ENCODE results near the gene DPF3. TPM values are rescaled to one million over a fixed set of nuclear protein-coding genes. Genes with fewer than 3 reads are reported as not detected.

The DPF3 gene
- total RNA-seq, 2 donors from 2014 or later = 0.78 to 4.0 TPM

GRCh38 chr14:72836085-72836484, 57.8 kb downstream of the DPF3 start:
- 70 to 77% methylated on average over 3 to 4 of the region's 4 CpGs for WGBS, 2 donors
- Histone ChIP-seq H3K27me3 (no peaks in the 10 kb centered on the region), H3K9me3 (no peaks in the 10 kb centered on the region), H3K36me3 (replicated peaks in 1 of 2; ENCODE audit: insufficient read depth in 1 of 2, low read depth in 2 of 2) (no peaks in the 10 kb centered on the region), H3K4me1 (peaks cover 4% of the 10 kb centered on the region), H3K27ac (no peak overlapping the region), H3K4me3 (no peak overlapping the region)
- DNase-seq (no peak), ATAC-seq (no peak)
- intact Hi-C loops (cut with DNase I) = no loop called here
- TF ChIP-seq, protein P1, sequence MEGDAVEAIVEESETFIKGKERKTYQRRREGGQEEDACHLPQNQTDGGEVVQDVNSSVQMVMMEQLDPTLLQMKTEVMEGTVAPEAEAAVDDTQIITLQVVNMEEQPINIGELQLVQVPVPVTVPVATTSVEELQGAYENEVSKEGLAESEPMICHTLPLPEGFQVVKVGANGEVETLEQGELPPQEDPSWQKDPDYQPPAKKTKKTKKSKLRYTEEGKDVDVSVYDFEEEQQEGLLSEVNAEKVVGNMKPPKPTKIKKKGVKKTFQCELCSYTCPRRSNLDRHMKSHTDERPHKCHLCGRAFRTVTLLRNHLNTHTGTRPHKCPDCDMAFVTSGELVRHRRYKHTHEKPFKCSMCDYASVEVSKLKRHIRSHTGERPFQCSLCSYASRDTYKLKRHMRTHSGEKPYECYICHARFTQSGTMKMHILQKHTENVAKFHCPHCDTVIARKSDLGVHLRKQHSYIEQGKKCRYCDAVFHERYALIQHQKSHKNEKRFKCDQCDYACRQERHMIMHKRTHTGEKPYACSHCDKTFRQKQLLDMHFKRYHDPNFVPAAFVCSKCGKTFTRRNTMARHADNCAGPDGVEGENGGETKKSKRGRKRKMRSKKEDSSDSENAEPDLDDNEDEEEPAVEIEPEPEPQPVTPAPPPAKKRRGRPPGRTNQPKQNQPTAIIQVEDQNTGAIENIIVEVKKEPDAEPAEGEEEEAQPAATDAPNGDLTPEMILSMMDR (IDR thresholded peaks at IDR 0.05) = no peak
- TF ChIP-seq POLR2A (IDR thresholded peaks at IDR 0.05) = no peak

GRCh38 chr14:72833174-72833573, 60.7 kb downstream of the DPF3 start:
- intact Hi-C loops (cut with DNase I) = no loop called here
- DNase-seq (no peak), ATAC-seq (no peak)
- 87 to 89% methylated on average over 9 of the region's 9 CpGs for WGBS, 2 donors
- no peak overlapping the region for H3K27ac ChIP-seq
- no peaks in the 10 kb centered on the region for H3K27me3 ChIP-seq
- no peak for TF ChIP-seq POLR2A (IDR thresholded peaks at IDR 0.05)
- TF ChIP-seq, protein P1 (IDR thresholded peaks at IDR 0.05) = no peak
- no peaks in the 10 kb centered on the region for H3K4me1 ChIP-seq
- H3K4me3 ChIP-seq = no peak overlapping the region
- H3K36me3 ChIP-seq (replicated peaks in 1 of 2; ENCODE audit: insufficient read depth in 1 of 2, low read depth in 2 of 2) = no peaks in the 10 kb centered on the region
- H3K9me3 ChIP-seq = no peaks in the 10 kb centered on the region

- H3K4me1 ChIP-seq = no peaks in the 10 kb centered on the region
- H3K36me3 ChIP-seq (replicated peaks in 1 of 2; ENCODE audit: insufficient read depth in 1 of 2, low read depth in 2 of 2) = no peaks in the 10 kb centered on the region
- intact Hi-C loops (cut with DNase I) = no loop called here
- no peak for ATAC-seq
- WGBS, 2 donors = 36 to 47% methylated on average over 16 of the region's 16 CpGs
- TF ChIP-seq, protein P1 (IDR thresholded peaks at IDR 0.05) = no peak
- TF ChIP-seq POLR2A (IDR thresholded peaks at IDR 0.05) = no peak
- no peaks in the 10 kb centered on the region for H3K27me3 ChIP-seq
- no peaks in the 10 kb centered on the region for H3K9me3 ChIP-seq
- no peak overlapping the region for H3K27ac ChIP-seq
- no peak overlapping the region for H3K4me3 ChIP-seq
- DNase-seq = peak in 2 of 4 donors; percentile 7 to 31
Observed at GRCh38 chr14:72830786-72831594, 62.9 kb downstream of the DPF3 start.

DNA sequence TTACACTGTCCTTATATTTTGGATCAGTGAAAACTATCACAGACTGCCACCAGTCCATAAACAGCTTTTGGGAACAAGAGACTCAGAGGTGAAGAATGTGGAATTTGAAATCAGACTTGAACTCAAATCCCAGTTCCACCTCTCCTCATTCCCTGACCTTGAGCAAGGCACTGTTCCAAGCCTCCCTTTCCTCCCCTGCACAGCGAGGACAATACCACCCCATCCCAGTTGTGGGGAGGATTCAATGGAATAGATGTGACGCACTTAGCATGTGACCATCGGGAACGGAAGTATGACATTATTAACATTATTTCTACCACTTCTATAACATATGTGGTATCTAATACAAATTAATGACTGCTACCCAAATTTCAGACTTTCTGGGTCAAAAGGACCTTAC, 63.5 kb downstream of the DPF3 start:
- DNase-seq = no peak
- TF ChIP-seq, protein P1 (IDR thresholded peaks at IDR 0.05) = no peak
- TF ChIP-seq POLR2A (IDR thresholded peaks at IDR 0.05) = no peak
- Histone ChIP-seq H3K4me1 (no peaks in the 10 kb centered on the region), H3K27ac (no peak overlapping the region), H3K9me3 (no peaks in the 10 kb centered on the region), H3K27me3 (no peaks in the 10 kb centered on the region), H3K36me3 (replicated peaks in 1 of 2; ENCODE audit: insufficient read depth in 1 of 2, low read depth in 2 of 2) (no peaks in the 10 kb centered on the region), H3K4me3 (no peak overlapping the region)
- WGBS, 2 donors = 86 to 88% methylated on average over 4 of the region's 4 CpGs
- no peak for ATAC-seq
- intact Hi-C loops (cut with DNase I) = no loop called here

DNA sequence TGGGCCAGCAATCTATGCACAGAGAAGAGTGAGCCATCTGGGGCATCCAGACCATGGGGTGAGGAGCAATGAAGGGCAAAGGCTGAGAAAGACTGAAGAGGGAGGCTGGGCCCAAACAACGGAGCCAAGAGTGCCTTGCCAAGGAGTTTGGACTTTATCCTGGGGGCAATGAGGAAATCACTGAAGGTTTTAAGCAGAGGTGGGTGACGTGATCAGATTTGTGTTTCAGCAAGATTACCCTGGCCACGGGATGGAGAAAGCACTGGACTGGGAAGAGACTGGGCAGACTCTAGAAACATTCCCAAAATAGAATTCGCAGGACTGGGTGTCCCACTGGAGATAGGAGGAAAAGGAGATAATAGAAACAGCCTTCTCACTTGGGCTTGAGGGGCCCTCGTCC, 65.3 kb downstream of the DPF3 start:
- intact Hi-C loops (cut with DNase I) = no loop called here
- Histone ChIP-seq H3K36me3 (replicated peaks in 1 of 2; ENCODE audit: insufficient read depth in 1 of 2, low read depth in 2 of 2) (no peaks in the 10 kb centered on the region), H3K4me1 (no peaks in the 10 kb centered on the region), H3K27ac (no peak overlapping the region), H3K27me3 (no peaks in the 10 kb centered on the region), H3K9me3 (no peaks in the 10 kb centered on the region), H3K4me3 (no peak overlapping the region)
- DNase-seq (no peak), ATAC-seq (no peak)
- TF ChIP-seq POLR2A (IDR thresholded peaks at IDR 0.05) = no peak
- TF ChIP-seq, protein P1 (IDR thresholded peaks at IDR 0.05) = no peak
- 70 to 82% methylated on average over 5 of the region's 5 CpGs for WGBS, 2 donors
